WERI-Rb-1 (cell line): Measurements from ENCODE around the gene DROSHA.

Source experiments
- DNase-seq: peaks from one replicate; pipeline ENCODE4 v3.0.0-alpha.2; 2020
- H3K27ac ChIP-seq: fragments of 250-450 bp; sonication (Bioruptor Pico); 2 replicates; pipeline ENCODE4 v1.5.1; 2020; ENCODE audit warnings: mild to moderate bottlenecking, moderate library complexity
- H3K27me3 ChIP-seq: fragments of 250-450 bp; sonication (Bioruptor Pico); 2 replicates; pipeline ENCODE4 v1.5.1; 2021; ENCODE audit warnings: mild to moderate bottlenecking, low read depth, moderate library complexity; ENCODE audit not compliant: insufficient read depth, severe bottlenecking
- H3K36me3 ChIP-seq: fragments of 250-450 bp; sonication (Bioruptor Pico); 2 replicates; pipeline ENCODE4 v1.5.1; 2020; ENCODE audit warnings: mild to moderate bottlenecking, moderate library complexity
- H3K4me3 ChIP-seq: 2 replicates; pipeline ENCODE4 v1.5.1; 2011; ENCODE audit warnings: low read depth, mild to moderate bottlenecking, control low read depth, low read length
- H3K9me3 ChIP-seq: fragments of 250-450 bp; sonication (Bioruptor Pico); 2 replicates; pipeline ENCODE4 v1.5.1; 2021; ENCODE audit warnings: mild to moderate bottlenecking, moderate library complexity; ENCODE audit not compliant: severe bottlenecking
- TF ChIP-seq, protein P1 (sequence below): IDR thresholded peaks from 2 replicates; pipeline ENCODE4 v1.5.1; 2011; ENCODE audit warnings: low read depth, mild to moderate bottlenecking, control low read depth, inconsistent platforms, low read length

Gene DROSHA

DNA sequence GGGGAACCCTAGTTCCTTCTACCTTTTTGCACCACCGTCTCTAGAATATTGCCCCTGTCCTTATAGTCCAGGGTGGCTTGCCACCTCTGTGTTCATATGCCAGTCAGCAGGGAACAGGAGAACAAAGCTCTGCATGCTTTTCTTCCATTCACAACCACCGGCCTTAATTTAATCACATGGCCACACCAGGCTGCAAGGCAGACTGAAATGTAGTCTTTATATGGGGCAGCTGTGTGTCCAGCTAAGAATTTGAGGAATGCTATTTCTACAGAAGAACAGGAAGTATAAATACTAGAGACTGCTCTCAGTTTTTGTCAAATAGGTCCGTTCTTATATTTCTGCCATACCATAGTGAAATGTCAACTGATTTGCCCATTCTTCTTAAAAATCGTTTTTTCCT lies 6.0 kb upstream of the DROSHA start:
- Histone ChIP-seq H3K9me3 (no peaks in the 10 kb centered on the region), H3K27me3 (no peaks in the 10 kb centered on the region), H3K27ac (no peak overlapping the region), H3K36me3 (peaks cover 87% of the 10 kb centered on the region), H3K4me3 (no peak overlapping the region)
- TF ChIP-seq, protein P1, sequence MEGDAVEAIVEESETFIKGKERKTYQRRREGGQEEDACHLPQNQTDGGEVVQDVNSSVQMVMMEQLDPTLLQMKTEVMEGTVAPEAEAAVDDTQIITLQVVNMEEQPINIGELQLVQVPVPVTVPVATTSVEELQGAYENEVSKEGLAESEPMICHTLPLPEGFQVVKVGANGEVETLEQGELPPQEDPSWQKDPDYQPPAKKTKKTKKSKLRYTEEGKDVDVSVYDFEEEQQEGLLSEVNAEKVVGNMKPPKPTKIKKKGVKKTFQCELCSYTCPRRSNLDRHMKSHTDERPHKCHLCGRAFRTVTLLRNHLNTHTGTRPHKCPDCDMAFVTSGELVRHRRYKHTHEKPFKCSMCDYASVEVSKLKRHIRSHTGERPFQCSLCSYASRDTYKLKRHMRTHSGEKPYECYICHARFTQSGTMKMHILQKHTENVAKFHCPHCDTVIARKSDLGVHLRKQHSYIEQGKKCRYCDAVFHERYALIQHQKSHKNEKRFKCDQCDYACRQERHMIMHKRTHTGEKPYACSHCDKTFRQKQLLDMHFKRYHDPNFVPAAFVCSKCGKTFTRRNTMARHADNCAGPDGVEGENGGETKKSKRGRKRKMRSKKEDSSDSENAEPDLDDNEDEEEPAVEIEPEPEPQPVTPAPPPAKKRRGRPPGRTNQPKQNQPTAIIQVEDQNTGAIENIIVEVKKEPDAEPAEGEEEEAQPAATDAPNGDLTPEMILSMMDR, result no peak
- no peak for DNase-seq

DNA sequence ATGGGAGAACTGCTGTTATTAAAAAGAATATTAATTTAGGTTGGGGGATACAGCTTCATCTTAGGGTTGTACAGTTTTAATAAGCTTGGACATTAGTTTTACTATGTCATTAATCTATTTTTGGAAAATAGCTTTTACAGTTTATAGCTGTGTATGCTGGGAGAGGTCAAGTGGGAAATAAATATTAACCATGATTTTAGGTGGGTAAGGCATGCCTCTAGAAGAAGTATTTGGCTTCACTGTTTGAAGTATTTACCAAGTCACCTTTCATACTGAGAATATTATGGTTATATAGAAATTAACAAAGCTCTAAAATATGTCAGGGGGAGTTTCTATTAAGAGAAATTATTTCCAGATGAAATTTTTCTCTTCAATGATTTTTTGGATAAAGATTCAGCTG lies 5.5 kb upstream of the DROSHA start:
- DNase-seq, result no peak
- TF ChIP-seq, protein P1, result no peak
- Histone ChIP-seq H3K9me3 (no peaks in the 10 kb centered on the region), H3K27ac (no peak overlapping the region), H3K36me3 (peaks cover 84% of the 10 kb centered on the region), H3K4me3 (no peak overlapping the region), H3K27me3 (no peaks in the 10 kb centered on the region)

DNA sequence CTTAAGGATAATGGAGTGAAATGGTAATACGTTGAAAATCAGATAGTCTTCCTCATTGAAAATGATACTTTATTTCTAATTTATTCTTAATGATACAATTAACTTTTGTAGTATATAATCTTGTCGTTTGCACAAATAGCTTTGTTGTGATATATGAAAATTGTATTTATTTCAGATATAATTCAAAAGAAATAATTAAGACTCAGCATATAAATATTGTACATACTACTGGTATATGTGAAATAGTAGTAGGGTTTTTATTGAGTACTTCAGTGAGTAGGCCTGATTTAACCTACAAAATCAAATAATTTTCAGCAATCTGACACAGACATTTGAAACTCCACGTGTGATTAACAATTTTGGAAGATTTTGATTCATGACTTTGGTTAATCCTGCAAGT lies 5.0 kb upstream of the DROSHA start:
- no peak for DNase-seq
- TF ChIP-seq, protein P1, result no peak
- no peaks in the 10 kb centered on the region for H3K9me3 ChIP-seq
- H3K4me3 ChIP-seq, result no peak overlapping the region
- no peak overlapping the region for H3K27ac ChIP-seq
- H3K27me3 ChIP-seq, result no peaks in the 10 kb centered on the region
- peaks cover 81% of the 10 kb centered on the region for H3K36me3 ChIP-seq

DNA sequence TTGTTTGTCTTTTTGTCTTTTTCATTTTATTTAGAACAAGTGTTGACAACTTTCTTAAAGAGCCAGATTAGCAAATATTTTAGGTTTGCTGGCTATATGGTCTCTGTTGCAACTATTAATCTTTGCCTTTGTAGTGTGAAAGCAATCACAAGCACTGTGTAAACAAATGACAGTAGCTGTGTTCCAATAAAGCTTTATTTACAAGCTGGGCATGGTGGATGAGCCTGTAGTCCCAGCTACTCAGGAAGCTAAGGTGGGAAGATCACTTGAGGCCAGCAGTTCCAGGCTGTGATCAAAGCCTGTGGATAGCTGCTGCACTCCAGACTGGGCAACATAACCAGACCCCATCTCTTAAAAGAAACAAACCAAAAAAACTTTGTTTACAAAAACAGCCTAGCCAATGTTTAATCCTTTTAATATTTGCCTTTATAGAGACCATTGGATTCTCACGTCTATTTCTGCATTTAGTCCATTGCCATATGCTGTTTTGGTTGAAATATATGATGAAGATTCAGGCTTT lies 2.7 kb upstream of the DROSHA start:
- Histone ChIP-seq H3K4me3 (no peak overlapping the region), H3K36me3 (peaks cover 70% of the 10 kb centered on the region), H3K9me3 (no peaks in the 10 kb centered on the region), H3K27ac (no peak overlapping the region), H3K27me3 (no peaks in the 10 kb centered on the region)
- no peak for DNase-seq
- TF ChIP-seq, protein P1, result no peak

DNA sequence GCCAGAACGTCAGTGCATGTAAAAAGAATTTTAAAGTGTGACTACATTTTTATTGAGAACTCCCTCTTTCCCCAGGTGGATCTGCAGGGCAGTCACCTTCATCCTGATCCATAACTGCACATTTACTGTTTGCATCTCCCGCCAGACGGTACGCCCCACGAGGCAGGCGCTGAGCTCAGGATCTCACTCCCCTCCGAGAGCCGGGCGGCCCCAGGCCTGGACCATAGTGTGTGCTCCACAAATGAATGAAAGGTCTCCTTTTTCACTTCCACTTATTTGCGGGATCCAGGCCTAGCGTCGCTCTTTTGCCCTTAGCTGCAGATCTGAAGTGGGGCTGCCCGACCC lies 378 bp downstream of the DROSHA start:
- peak; percentile 25 for DNase-seq
- no peaks in the 10 kb centered on the region for H3K9me3 ChIP-seq
- H3K27ac ChIP-seq, result peak overlapping the region; percentile 86
- H3K4me3 ChIP-seq, result peak overlapping the region; percentile 98
- peaks cover 68% of the 10 kb centered on the region for H3K36me3 ChIP-seq
- TF ChIP-seq, protein P1, result no peak
- no peaks in the 10 kb centered on the region for H3K27me3 ChIP-seq

DNA sequence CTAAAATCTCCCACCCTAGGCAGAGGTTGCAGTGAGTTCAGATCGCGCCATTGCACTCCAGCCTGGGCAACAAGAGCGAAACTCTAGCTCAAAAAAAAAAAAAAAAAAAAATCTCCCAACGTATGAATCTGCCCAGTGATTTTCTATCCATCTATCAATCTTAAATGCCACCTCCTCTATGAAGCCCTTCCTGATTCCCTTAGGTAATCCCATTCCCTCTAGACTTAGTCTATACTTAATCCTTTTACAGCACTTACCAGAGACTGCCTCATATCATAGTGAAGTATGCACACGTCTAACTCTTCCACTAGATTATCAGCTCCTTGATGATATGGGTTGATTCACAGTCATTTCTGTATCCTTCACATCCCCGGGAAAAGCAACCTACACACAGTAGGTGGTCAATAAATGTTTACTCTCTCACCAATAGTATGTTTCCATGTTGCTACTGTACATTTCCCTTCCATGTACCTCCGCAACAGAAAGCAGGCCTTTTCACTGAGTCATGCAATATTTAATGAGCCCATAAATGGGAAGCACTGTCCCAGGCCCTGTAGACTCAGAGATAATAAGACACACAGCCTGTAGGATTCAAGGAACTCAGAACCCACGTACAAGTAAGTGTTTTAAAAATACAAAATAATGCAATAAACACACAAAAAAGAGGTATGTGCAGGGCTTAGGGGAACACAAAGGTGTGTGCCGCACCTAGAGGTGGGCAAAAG lies 1.2 kb downstream of the DROSHA start:
- Histone ChIP-seq H3K27ac (peak overlapping the region; percentile 86; the same call in 1 of the 2 replicates), H3K36me3 (peaks cover 67% of the 10 kb centered on the region), H3K9me3 (no peaks in the 10 kb centered on the region), H3K4me3 (peak overlapping the region; percentile 98), H3K27me3 (no peaks in the 10 kb centered on the region)
- DNase-seq, result no peak
- TF ChIP-seq, protein P1, result no peak
